Measurements from ENCODE around the gene GLRA2.

GLRA2 gene

DNA sequence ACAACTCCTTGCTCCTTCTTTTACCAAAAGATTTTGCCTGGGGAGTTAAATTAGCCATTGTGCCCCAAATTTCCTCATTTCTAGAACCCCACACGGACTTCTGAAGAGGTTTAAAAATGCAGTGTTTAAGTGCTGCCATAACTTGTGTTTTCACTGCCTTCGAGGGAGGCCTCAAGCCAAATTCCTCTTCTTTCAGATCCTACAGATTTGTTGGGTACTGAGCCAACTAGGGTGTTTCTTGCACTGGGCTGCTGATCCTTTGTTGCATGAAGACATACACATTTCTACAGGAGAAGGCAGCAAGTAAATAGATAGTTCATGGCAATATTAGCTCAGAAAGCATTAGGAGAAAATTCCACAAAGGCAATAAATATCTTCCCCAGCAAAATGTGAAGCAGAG, 43.8 kb downstream of the GLRA2 start:
- no peaks in the 10 kb centered on the region for H3K27me3 ChIP-seq (ENCODE audit: low read length)
- no peak overlapping the region for H3K4me3 ChIP-seq (ENCODE audit: insufficient read depth, low read length, poor library complexity, severe bottlenecking)
- no peaks in the 10 kb centered on the region for H3K9me2 ChIP-seq (replicated peaks; ENCODE audit: insufficient read depth, low read length)
- H2AFZ ChIP-seq (ENCODE audit: low read depth, low read length, severe bottlenecking): no peak overlapping the region
- no peaks in the 10 kb centered on the region for H4K20me1 ChIP-seq (ENCODE audit: low read depth, low read length)
- no peaks in the 10 kb centered on the region for H3K9me3 ChIP-seq (ENCODE audit: insufficient read depth, low read length)
- H3K36me3 ChIP-seq (ENCODE audit: low read length): no peaks in the 10 kb centered on the region
- TF ChIP-seq EZH2phosphoT487 (conservative IDR thresholded peaks at IDR 0.05; ENCODE audit: low read length) (no peak), CTCF (IDR thresholded peaks at IDR 0.05; ENCODE audit: insufficient read depth, low read length, poor library complexity, severe bottlenecking) (no peak)
- H3K27ac ChIP-seq (ENCODE audit: low read depth, low read length): no peak overlapping the region
- H3K4me2 ChIP-seq (ENCODE audit: low read depth, low read length, poor library complexity, severe bottlenecking): no peak overlapping the region
- no peaks in the 10 kb centered on the region for H3K79me2 ChIP-seq (ENCODE audit: insufficient read depth, low read length)
- no peaks in the 10 kb centered on the region for H3F3A ChIP-seq (ENCODE audit: insufficient read depth)
- H3K9ac ChIP-seq (ENCODE audit: low read length): no peak overlapping the region

DNA sequence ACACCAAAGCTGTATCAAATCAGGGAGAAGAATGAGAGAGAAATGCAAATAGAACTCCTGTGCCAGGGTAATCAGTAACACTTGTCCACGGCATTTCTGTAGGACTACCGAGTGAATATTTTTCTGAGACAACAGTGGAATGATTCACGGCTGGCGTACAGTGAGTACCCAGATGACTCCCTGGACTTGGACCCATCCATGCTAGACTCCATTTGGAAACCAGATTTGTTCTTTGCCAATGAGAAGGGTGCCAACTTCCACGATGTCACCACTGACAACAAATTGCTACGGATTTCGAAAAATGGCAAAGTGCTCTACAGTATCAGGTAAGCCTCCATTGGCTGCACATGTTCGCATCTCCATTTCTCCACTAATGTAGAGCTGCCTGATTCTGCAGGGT, 51.7 kb downstream of the GLRA2 start:
- Histone ChIP-seq H3F3A (ENCODE audit: insufficient read depth) (no peaks in the 10 kb centered on the region), H3K36me3 (ENCODE audit: low read length) (no peaks in the 10 kb centered on the region), H3K9ac (ENCODE audit: low read length) (no peak overlapping the region), H3K4me3 (ENCODE audit: insufficient read depth, low read length, poor library complexity, severe bottlenecking) (no peak overlapping the region), H3K4me2 (ENCODE audit: low read depth, low read length, poor library complexity, severe bottlenecking) (no peak overlapping the region), H3K27me3 (ENCODE audit: low read length) (no peaks in the 10 kb centered on the region), H3K79me2 (ENCODE audit: insufficient read depth, low read length) (no peaks in the 10 kb centered on the region), H3K9me3 (ENCODE audit: insufficient read depth, low read length) (no peaks in the 10 kb centered on the region), H4K20me1 (ENCODE audit: low read depth, low read length) (no peaks in the 10 kb centered on the region), H3K9me2 (replicated peaks; ENCODE audit: insufficient read depth, low read length) (no peaks in the 10 kb centered on the region), H2AFZ (ENCODE audit: low read depth, low read length, severe bottlenecking) (no peak overlapping the region), H3K27ac (ENCODE audit: low read depth, low read length) (no peak overlapping the region)
- TF ChIP-seq CTCF (IDR thresholded peaks at IDR 0.05; ENCODE audit: insufficient read depth, low read length, poor library complexity, severe bottlenecking): no peak
- TF ChIP-seq EZH2phosphoT487 (conservative IDR thresholded peaks at IDR 0.05; ENCODE audit: low read length): no peak

DNA sequence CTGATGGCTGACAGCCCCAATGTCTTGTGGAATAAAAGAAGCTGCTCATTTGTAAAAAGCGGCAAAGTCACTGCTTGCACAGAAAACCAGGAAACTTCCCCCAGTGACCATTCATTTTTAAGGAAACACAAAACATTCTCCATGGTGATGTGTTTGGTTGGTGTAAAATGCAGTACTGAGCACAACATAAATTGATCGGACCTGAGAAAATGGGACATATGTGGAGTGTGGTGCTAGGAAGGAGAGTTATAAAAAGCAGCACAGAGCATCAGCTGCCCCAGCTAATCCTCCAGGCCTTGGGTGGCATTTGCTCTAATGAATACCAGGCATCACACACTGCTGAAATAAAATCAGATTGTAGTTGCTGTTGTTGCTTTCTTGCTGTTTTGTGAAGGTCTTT, 55.2 kb downstream of the GLRA2 start:
- H3K36me3 ChIP-seq (ENCODE audit: low read length): no peaks in the 10 kb centered on the region

More for the DNA sequence above, 55.2 kb downstream of the GLRA2 start:
- Histone ChIP-seq H3K27ac (ENCODE audit: low read depth, low read length) (no peak overlapping the region), H3K4me2 (ENCODE audit: low read depth, low read length, poor library complexity, severe bottlenecking) (no peak overlapping the region), H3K9me2 (replicated peaks; ENCODE audit: insufficient read depth, low read length) (no peaks in the 10 kb centered on the region), H3F3A (ENCODE audit: insufficient read depth) (no peaks in the 10 kb centered on the region), H3K79me2 (ENCODE audit: insufficient read depth, low read length) (no peaks in the 10 kb centered on the region), H4K20me1 (ENCODE audit: low read depth, low read length) (no peaks in the 10 kb centered on the region), H3K4me3 (ENCODE audit: insufficient read depth, low read length, poor library complexity, severe bottlenecking) (no peak overlapping the region), H3K9ac (ENCODE audit: low read length) (no peak overlapping the region), H3K27me3 (ENCODE audit: low read length) (no peaks in the 10 kb centered on the region), H3K9me3 (ENCODE audit: insufficient read depth, low read length) (no peaks in the 10 kb centered on the region), H2AFZ (ENCODE audit: low read depth, low read length, severe bottlenecking) (no peak overlapping the region)
- TF ChIP-seq CTCF (IDR thresholded peaks at IDR 0.05; ENCODE audit: insufficient read depth, low read length, poor library complexity, severe bottlenecking) (no peak), EZH2phosphoT487 (conservative IDR thresholded peaks at IDR 0.05; ENCODE audit: low read length) (no peak)
